A549 (cell line): ENCODE results near the gene CYP26C1. TPM values are rescaled to one million over a fixed set of nuclear protein-coding genes. Genes with fewer than 3 reads are reported as not detected.

Experiments used
- ATAC-seq, 2 experiments: fragments of 200-7000 bp in 1 of 2; fragments of >200 bp in 1 of 2; cut with Nextera tagmentation in 1 of 2; cut with Tn5 transposase in 1 of 2; 3 replicates each; pipeline versions ENCODE4 v1.8.0 to v1.9.1; 2018 to 2020; ENCODE audit warnings: mild to moderate bottlenecking in 1 of 2, moderate library complexity in 1 of 2
- CTCF ChIA-PET: fragments of 300-600 bp; sonication (Branson Sonifier 250); formaldehyde crosslinking; extraction: SDS; loops from one replicate; lab custom pipeline; 2021; ENCODE audit warnings: antibody characterized with exemption, inconsistent platforms; lab: Yijun Ruan, JAX
- POLR2A ChIA-PET: fragments of 350-600 bp; formaldehyde crosslinking; extraction: SDS; loops from one replicate; lab custom pipeline; 2021; ENCODE audit warnings: antibody characterized with exemption, inconsistent platforms; lab: Yijun Ruan, JAX
- DNase-seq, 2 experiments: peaks; one replicate each; pipeline versions ENCODE4 v3.0.0 to v3.0.0-alpha.2; 2011 to 2016; ENCODE audit warnings: low read depth in 1 of 2, low spot score in 1 of 2
- FAIRE-seq: peaks from 2 replicates; lab custom pipeline; 2011; peaks lifted over from hg19 to GRCh38; lab: Jason Lieb, UNC
- H3K27ac ChIP-seq, 2 experiments: fragments of >200 bp; sonication (Bioruptor Twin); formaldehyde crosslinking; 3 replicates each; pipeline ENCODE4 v1.5.1; 2016 to 2017
- H3K4me1 ChIP-seq: fragments of >200 bp; sonication (Bioruptor Twin); formaldehyde crosslinking; 3 replicates; pipeline ENCODE4 v1.6.1; 2016
- H3K4me2 ChIP-seq: fragments of >200 bp; sonication (Bioruptor Twin); formaldehyde crosslinking; 3 replicates; pipeline ENCODE4 v1.6.1; 2016
- H3K4me3 ChIP-seq: fragments of >200 bp; sonication (Bioruptor Twin); formaldehyde crosslinking; 3 replicates; pipeline ENCODE4 v1.5.1; 2016
- H3K9me3 ChIP-seq: fragments of >200 bp; sonication (Bioruptor Twin); formaldehyde crosslinking; 3 replicates; pipeline ENCODE4 v1.6.1; 2016
- ATOH8 ChIP-seq: fragments of 250-450 bp; sonication (Bioruptor Pico); IDR thresholded peaks from 2 replicates; pipeline ENCODE4 v1.5.0; 2020; ENCODE audit warnings: low read depth, mild to moderate bottlenecking, moderate library complexity
- BHLHE40 ChIP-seq: IDR thresholded peaks from 2 replicates; pipeline ENCODE4 v1.6.1; 2012; ENCODE audit warnings: low read depth, low read length, inconsistent platforms
- CBX8 ChIP-seq: fragments of 200-600 bp; sonication (generic); IDR thresholded peaks from 2 replicates; pipeline ENCODE4 v1.6.1; 2016
- CHD2 ChIP-seq: fragments of 150-350 bp; IDR thresholded peaks from 2 replicates; pipeline ENCODE4 v1.6.1; 2014; ENCODE audit warnings: low read length; ENCODE audit not compliant: partially characterized antibody
- CTCF ChIP-seq: fragments of >200 bp; sonication (Bioruptor Twin); formaldehyde crosslinking; IDR thresholded peaks from 3 replicates; pipeline ENCODE4 v1.5.1; 2016
- FOXS1 ChIP-seq: fragments of 250-450 bp; sonication (Bioruptor Pico); IDR thresholded peaks from 2 replicates; pipeline ENCODE4 v1.5.0; 2020; ENCODE audit warnings: mild to moderate bottlenecking, moderate library complexity
- HMGXB4 ChIP-seq: fragments of 250-450 bp; sonication (Bioruptor Pico); IDR thresholded peaks from 2 replicates; pipeline ENCODE4 v1.5.0; 2021; ENCODE audit warnings: mild to moderate bottlenecking, moderate library complexity, borderline replicate concordance
- MAX ChIP-seq: IDR thresholded peaks from 2 replicates; pipeline ENCODE4 v1.6.1; 2012
- MAZ ChIP-seq: fragments of 150-350 bp; IDR thresholded peaks from 2 replicates; pipeline ENCODE4 v1.6.1; 2014; ENCODE audit warnings: antibody characterized with exemption, low read depth, low read length, borderline replicate concordance
- MYC ChIP-seq: IDR thresholded peaks from 2 replicates; pipeline ENCODE4 v1.6.1; 2012; ENCODE audit warnings: mild to moderate bottlenecking, inconsistent platforms, low read length, improper control_type of control experiment, borderline replicate concordance
- NFE2L2 ChIP-seq: fragments of 150-350 bp; conservative IDR thresholded peaks from 2 replicates; pipeline ENCODE4 v1.6.1; 2014; ENCODE audit warnings: low read length
- PBX3 ChIP-seq: IDR thresholded peaks from 2 replicates; pipeline ENCODE4 v1.6.1; 2012
- POLR2A ChIP-seq: IDR thresholded peaks from 2 replicates; pipeline ENCODE4 v1.6.1; 2012; ENCODE audit warnings: mild to moderate bottlenecking, low read length
- REST ChIP-seq: fragments of 200-600 bp; sonication (generic); IDR thresholded peaks from 2 replicates; pipeline ENCODE4 v1.6.1; 2016; ENCODE audit warnings: antibody characterized with exemption, mild to moderate bottlenecking, moderate library complexity
- RFX5 ChIP-seq: fragments of 450-650 bp; IDR thresholded peaks from 2 replicates; pipeline ENCODE4 v1.7.1; 2014; ENCODE audit warnings: antibody characterized with exemption, mild to moderate bottlenecking, moderate library complexity
- RNF2 ChIP-seq: fragments of 200-600 bp; sonication (generic); IDR thresholded peaks from 2 replicates; pipeline ENCODE4 v1.6.1; 2016; ENCODE audit warnings: low read depth, mild to moderate bottlenecking, antibody characterized with exemption, moderate library complexity, borderline replicate concordance
- SREBF2 ChIP-seq: fragments of 450-650 bp; IDR thresholded peaks from 2 replicates; pipeline ENCODE4 v1.6.1; 2014; ENCODE audit warnings: mild to moderate bottlenecking, moderate library complexity
- ZFP36 ChIP-seq: fragments of 450-650 bp; IDR thresholded peaks from 2 replicates; pipeline ENCODE4 v1.6.1; 2014; ENCODE audit warnings: borderline replicate concordance; ENCODE audit not compliant: partially characterized antibody
- ZNF302 ChIP-seq: fragments of 250-450 bp; sonication (Bioruptor Pico); IDR thresholded peaks from 2 replicates; pipeline ENCODE4 v1.9.0; 2021; ENCODE audit warnings: inconsistent platforms, mild to moderate bottlenecking, moderate library complexity
- WGBS: methylation state at CpG from one replicate; pipeline ENCODE4 v1.1.6; 2017; ENCODE audit errors: missing lambda C conversion rate; 5-methylcytosine and 5-hydroxymethylcytosine counted together
- polyA minus RNA-seq: library from RNA; depleted of rRNA, polyadenylated mRNA; stranded (reverse); fragments of >200 nt; gene quantifications from 2 replicates; pipeline ENCODE4 v1.2.3, GENCODE V29; 2011; rRNA and poly(A)+ RNA removed
- polyA plus RNA-seq, 4 experiments: library from polyadenylated mRNA; depleted of rRNA in 3 of 4; stranded (reverse); fragments of >200 nt; fragmentation: RNase III in 1 of 4; extraction: RNeasy Plus Mini Kit Qiagen cat#74134 plus additional on column Dnase treatment in 1 of 4; gene quantifications; 2 replicates in 3 of 4; 3 replicates in 1 of 4; pipeline ENCODE4 v1.2.3, GENCODE V29; 2011 to 2017

Gene CYP26C1
- not detected in 2 replicates for polyA plus RNA-seq (2011; rRNA removed)
- polyA plus RNA-seq (2012; cell fraction: cytosol; rRNA removed): not detected in 2 replicates
- 0.04 TPM in 2 replicates for polyA plus RNA-seq (2012; cell fraction: nucleus; rRNA removed)
- polyA plus RNA-seq (2017; fragmentation: RNase III; extraction: RNeasy Plus Mini Kit Qiagen cat#74134 plus additional on column Dnase treatment): not detected in 3 replicates
- polyA minus RNA-seq: 0.12 and 0.19 TPM in 2 replicates

- H3K4me1 ChIP-seq: no peaks in the 10 kb centered on the region
- no peak within 1 kb of the TSS for H3K4me3 ChIP-seq
- ATAC-seq: no peak
- no peak within 1 kb of the TSS for H3K4me2 ChIP-seq
- H3K9me3 ChIP-seq: no peaks in the 10 kb centered on the region
- FAIRE-seq: no peak
- no peak within 1 kb of the TSS for H3K27ac ChIP-seq
- ChIA-PET POLR2A (no interaction called here), CTCF (interaction anchor here (1.8 to 2.6 kb wide), 2 partner anchors 10 to 95 kb away, joined by 6 to 10 read pairs; no protein-coding TSS in a partner anchor)
- DNase-seq: no peak
- TF ChIP-seq ZFP36 (no peak), MYC (no peak), CHD2 (no peak), MAX (no peak)
- WGBS: 93% methylated on average over 62 of the region's 67 CpGs
Measured at GRCh38 chr10:93059975-93060886, at the start of gene CYP26C1. CYP26C1 (plus strand) TSS chr10:93060798; CDS start chr10:93061264, 466 bp downstream.

- Histone ChIP-seq H3K4me3 (no peak overlapping the region), H3K9me3 (no peaks in the 10 kb centered on the region), H3K4me2 (no peak overlapping the region), H3K4me1 (peaks cover 3% of the 10 kb centered on the region; the same call in 1 of the 3 replicates), H3K27ac (no peak overlapping the region)
- ChIA-PET CTCF (no interaction called here), POLR2A (no interaction called here)
- FAIRE-seq (no peak), DNase-seq (no peak), ATAC-seq (no peak)
- WGBS: 82% methylated on average over 3 of the region's 3 CpGs
- TF ChIP-seq CBX8 (no peak), REST (no peak), CTCF (no peak), ZNF302 (CRISPR knock-in tag) (no peak), NFE2L2 (no peak), PBX3 (no peak), BHLHE40 (no peak), POLR2A (no peak), MAZ (no peak), SREBF2 (no peak), RFX5 (no peak), ATOH8 (CRISPR knock-in tag) (no peak), FOXS1 (no peak), RNF2 (no peak), HMGXB4 (CRISPR knock-in tag) (no peak)
Measured at GRCh38 chr10:93015722-93016121, 44.9 kb upstream of the CYP26C1 start.
